GM21381 (cell line): ENCODE results near the gene INSL4.

ENCODE experiments used
- ATAC-seq: cut with Tn5 transposase; IDR thresholded peaks from one replicate; pipeline ENCODE4 v1.9.1; 2021; ENCODE audit warnings: mild to moderate bottlenecking, moderate library complexity; ENCODE audit not compliant: unreplicated experiment

The INSL4 gene

GRCh38 chr9:5231212-5231611, at the start of gene INSL4:
Gene INSL4, plus strand, starts transcription at chr9:5231419. Its CDS starts 105 bp downstream, at chr9:5231524.
- ATAC-seq, result no peak

GRCh38 chr9:5184776-5185175, 46.4 kb upstream of the INSL4 start:
- no peak for ATAC-seq

GRCh38 chr9:5185220-5185840, 45.9 kb upstream of the INSL4 start, which contains the start of gene INSL6:
Gene INSL6, minus strand, starts transcription at chr9:5185639. Its CDS starts 37 bp downstream, at chr9:5185602.
- ATAC-seq, result no peak

DNA sequence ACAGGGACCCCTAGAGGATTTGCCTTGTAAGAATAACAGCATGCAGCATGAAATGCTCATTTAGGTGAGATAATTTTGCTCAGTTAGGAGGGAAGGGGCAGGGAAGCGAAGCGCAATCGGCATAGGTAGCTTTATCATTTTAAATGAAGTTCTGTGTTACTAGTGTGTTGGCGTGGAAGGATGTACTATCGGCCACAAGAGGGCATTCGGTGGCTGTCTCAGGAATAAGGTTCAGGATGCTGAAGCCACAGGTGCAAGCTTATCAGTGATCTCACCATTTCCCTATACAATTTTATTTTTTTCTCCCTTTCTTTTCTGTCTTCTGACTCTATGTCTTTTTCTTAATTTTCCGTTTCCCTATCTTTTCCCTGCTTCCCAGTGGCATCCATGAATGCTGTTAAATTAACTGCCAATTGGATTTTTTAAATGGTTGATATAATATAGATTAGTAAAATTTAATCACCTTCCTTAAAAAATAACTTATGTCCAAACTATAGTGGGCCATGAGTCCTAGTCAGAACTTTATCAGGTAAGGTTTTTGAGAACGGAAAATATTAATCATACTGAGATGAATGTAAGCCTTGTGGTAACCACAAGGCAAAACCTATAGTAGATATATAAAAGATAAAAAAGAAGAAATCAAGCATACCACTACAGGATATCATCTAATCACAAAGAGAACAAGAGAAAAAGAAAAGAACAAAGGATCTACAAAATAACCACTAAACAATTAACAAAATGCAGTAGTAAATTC, 44.6 kb upstream of the INSL4 start:
- no peak for ATAC-seq

- no peak for ATAC-seq
Observed at GRCh38 chr9:5188060-5188984, 42.9 kb upstream of the INSL4 start.

- no peak for ATAC-seq
Observed at GRCh38 chr9:5191985-5192384, 39.2 kb upstream of the INSL4 start.

DNA sequence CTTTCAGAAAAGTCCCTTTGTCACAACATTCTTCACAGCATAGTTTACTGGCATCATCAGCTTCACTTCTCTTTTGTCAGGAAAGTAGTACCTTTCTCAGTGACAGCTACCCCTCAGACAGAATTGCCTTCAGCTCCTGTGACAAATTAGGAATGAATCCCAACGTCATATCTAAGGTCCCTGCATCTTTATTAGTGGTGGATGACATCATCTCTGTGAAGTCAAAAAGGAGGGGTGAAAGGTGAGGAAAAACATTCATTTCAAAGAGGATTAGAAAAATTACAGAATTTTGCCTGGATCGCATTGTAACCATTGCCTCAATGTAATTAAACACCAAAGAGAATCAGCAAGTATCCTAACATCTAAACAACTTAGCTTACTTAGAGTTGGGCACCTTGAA, 37.9 kb upstream of the INSL4 start:
- ATAC-seq, result no peak

DNA sequence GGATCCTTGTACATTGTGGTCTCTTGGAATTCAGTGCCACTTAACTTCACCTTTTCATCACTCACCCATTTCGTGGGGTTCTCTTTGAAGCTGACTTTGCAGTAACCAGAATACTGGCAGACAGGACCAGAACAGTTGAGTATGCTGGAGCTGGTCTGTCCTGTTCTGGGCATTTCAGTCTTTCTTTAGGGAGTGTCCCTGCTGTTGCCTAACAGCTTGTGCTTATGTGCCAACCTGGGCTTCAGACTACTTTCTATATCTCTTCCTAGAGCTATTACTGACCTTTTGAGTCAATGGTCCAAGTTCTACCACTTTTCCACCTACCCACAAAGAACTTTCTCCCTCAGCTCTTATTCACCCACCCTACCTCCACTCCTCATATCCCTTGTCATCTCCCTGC, 35.8 kb upstream of the INSL4 start:
- ATAC-seq, result no peak

- no peak for ATAC-seq
Observed at GRCh38 chr9:5205071-5205470, 26.1 kb upstream of the INSL4 start.

DNA sequence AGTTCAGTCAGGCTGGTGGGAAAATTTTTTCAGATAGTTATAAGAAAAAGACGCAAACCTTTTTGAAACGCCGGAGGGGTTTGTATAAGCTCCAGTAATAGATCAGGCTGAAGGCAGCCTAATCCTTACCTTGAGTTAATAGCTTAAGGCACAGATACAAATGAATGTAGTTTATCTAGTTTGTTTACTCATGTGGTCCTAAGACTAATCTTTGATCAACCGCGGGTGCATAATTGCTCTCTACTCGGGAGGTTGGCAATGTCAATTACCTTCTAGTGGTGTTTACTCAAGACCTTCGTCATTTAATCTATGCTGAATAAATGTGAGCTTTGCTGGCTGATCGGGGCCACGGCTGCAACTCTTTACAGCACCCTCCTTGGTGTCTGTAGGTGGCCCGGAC, 665 bp upstream of the INSL4 start:
- ATAC-seq, result no peak

GRCh38 chr9:5263351-5264218, 32.4 kb downstream of the INSL4 start:
- peak; percentile 42 for ATAC-seq

DNA sequence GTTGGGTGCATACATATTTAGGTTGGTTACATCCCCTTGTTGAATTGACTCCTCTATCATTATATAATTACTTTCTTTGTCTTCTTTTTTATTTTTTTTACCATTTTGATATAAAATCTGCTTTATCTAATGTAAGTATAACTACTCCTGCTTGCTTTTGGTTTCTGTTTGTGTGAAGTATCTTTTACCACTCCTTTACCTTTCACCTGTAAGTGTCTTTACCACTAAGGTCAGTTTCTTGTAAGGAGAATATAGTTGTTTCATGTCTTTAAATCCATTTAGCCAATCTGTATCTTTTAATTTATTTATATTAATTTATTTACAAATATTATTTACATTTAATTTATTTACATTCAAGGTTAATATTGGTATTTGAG, 33.0 kb downstream of the INSL4 start:
- peak; percentile 53 for ATAC-seq

DNA sequence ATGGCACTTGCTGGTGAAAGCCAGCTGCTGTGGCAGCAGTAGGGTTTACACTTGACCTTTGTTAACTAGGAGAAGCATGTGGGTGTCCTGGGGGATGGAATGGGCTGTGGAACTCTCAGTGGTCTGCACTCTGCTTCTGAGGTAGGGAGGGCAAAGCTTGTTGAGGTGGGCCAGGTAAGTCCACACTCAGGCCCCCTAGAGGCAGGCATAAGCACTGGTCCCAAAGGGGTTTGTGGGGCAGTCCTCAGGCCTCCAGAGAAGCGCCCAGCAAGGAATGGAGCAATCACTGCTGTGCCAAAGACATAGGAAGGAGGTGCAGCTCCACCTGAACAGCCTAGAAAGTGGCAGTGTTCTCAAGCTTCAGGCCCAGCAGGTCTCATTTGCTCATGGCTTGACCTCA, 34.7 kb downstream of the INSL4 start:
- ATAC-seq, result no peak

DNA sequence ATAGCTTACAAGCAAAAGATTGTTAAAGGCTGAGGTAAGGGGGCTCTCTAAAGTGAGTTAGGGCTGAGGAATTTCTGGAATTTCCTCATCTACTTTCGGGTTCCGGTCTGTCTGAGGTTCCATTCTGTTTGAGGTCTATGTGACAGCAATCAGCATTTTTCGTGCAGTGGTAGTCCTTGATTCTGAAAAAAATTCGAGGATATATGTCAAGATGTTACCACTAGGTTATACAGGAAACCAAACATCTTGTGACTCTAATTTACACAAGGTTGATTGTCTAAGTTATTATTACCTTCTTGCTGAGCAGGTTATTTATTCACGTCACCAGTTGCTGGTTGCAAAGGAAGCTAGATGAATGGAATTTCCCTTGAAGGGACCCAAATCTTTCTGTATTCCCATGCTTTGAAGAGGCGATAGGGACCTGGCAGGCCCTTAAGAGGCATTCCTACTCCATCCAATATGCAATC, 38.1 kb downstream of the INSL4 start:
- ATAC-seq, result no peak

GRCh38 chr9:5274770-5275169, 43.6 kb downstream of the INSL4 start:
- peak; percentile 74 for ATAC-seq

DNA sequence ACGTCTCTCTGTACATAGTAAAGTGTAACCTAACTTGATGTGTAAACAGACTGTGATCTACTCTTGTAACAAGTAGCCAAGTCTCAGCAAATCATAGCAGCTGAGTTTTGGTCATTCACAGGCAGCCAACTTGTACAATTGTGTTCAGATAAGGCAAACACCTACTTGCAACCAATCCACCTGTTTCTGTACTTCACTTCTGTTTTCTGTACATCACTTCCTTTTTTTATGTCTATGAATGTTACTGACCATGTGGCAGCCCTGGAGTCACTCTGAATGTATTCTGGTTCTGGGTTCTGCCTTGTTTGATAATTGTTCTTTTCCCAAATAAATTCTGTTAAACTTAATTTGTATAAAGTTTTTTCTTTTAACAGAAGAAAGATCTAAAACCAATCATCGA, 47.3 kb downstream of the INSL4 start:
- no peak for ATAC-seq
